ENCODE data around the gene SND1. TPM values are rescaled to one million over a fixed set of nuclear protein-coding genes. Genes with fewer than 3 reads are reported as not detected.

The SND1 gene
- total RNA-seq, 5 donors from 2014 or later (not counting 1 experiment from before 2014, with no cell fraction given): 137 to 187 (median 154) TPM

DNA sequence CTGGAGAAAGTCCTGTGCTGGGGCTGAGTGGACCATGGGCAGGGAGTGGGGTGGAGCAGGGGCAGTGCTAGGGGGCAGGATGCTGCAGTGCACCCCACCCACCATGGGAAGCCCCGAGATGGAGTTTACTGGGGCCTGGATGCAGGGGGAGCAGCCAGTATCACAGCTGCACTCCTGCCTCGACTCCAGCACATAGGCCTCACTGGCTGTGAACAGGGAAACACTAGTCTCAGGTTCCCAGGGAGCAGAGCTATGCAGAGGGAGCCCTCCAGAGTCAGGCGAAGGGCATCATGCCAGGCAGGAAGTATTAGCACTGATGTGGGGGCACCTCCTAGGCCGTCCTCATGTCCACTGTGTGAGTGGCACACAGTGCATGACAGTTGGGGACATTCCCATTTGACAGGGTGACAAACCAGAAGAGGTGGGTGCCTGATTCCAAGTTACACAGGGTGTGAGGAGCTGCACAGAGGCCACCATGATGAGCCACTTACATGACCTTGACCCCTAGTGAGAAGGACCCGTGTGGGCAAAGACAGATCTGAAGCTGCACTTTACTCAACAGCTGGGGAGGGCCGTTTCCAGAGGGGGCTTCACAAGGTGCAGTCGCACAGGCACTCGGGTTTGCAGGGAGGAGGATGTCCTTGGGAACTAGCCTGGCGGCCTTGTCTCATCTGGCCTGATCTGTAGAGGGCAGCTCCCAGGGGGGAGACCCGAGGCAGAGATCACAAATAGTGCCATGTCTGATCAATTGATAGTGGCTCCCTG, 449.1 kb downstream of the SND1 start:
- H3K9me3 Mint-ChIP-seq: no peaks in the 10 kb centered on the region
- no peak overlapping the region for H3K27ac ChIP-seq (ENCODE audit: low read length)
- H3K36me3 ChIP-seq (ENCODE audit: control insufficient read depth in 2 of 2, extremely low read depth in 1 of 2, insufficient read depth in 1 of 2, low read length in 1 of 2): peaks cover 0 to 6% of the 10 kb centered on the region in 2 donors
- H3K4me3 ChIP-seq (ENCODE audit: control insufficient read depth in 1 of 2, extremely low read depth in 1 of 2, low read length in 1 of 2): no peak overlapping the region
- DNase-seq (no peak), ATAC-seq (replicated peaks in 1 of 4) (no peak)
- peak overlapping the region in 1 of 3 donors; percentile 9 for H3K4me3 Mint-ChIP-seq
- peaks cover 4 to 26% of the 10 kb centered on the region in 2 experiments for H3K4me1 ChIP-seq (ENCODE audit: control insufficient read depth in 1 of 2, extremely low read depth in 1 of 2, insufficient read depth in 2 of 2, low read length in 2 of 2)
- ChIA-PET POLR2A (no interaction called here), CTCF (no interaction called here)
- peaks cover 0 to 13% of the 10 kb centered on the region in 2 experiments for H3K27me3 ChIP-seq (replicated peaks in 1 of 2; ENCODE audit: control insufficient read depth in 2 of 2, extremely low read depth in 1 of 2, insufficient read depth in 2 of 2, low read length in 1 of 2)
- no peak overlapping the region for H3K27ac Mint-ChIP-seq
- 86% methylated on average over 10 of the region's 10 CpGs for WGBS (ENCODE audit: insufficient coverage)
- H3K4me1 Mint-ChIP-seq: peaks cover 39 to 42% (median 42%) of the 10 kb centered on the region in 3 donors
- H3K36me3 Mint-ChIP-seq: peaks cover 10% of the 10 kb centered on the region
- H3K9me3 ChIP-seq: no peaks in the 10 kb centered on the region
- H3K27me3 Mint-ChIP-seq: peaks cover 0 to 3% of the 10 kb centered on the region in 2 donors

DNA sequence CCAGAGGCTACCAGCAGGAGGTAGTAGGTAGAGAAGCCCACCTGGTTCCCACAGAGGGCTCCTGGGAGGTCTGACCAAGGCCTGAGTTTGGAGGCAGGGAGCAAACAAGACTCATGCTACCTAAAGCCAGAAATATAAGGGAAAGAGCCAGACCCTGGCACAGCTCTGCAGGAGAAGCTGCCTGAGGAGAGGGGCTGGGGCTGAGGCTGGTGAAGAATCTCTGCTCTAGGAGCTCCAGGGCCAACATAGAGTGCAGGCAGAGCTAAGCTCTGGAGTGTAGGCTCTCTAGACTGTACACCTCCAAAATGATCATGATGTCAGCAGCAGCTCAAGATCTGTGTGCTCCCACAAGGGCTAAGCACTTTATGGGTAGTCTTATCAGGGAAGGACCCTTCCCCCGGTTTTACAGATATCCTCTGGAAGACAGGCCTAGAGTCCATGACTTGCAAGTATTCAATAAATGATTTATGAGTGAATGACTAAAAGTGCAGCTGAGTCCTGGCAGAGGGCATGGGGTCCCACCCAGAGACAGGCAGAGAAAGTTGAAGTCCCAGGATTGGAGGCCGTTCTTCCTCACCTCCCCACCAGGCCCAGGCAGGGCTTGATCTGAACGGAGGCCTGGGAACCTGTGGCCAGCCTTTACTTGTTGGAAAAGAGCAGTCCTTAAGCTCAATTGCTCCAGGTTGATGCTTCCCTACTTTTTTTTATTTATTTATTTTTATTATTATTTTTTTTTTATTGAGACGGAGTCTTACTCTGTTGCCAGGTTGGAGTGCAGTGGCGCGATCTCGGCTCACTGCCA, 450.7 kb downstream of the SND1 start:
- Histone ChIP-seq H3K36me3 (ENCODE audit: control insufficient read depth in 2 of 2, extremely low read depth in 1 of 2, insufficient read depth in 1 of 2, low read length in 1 of 2) (peaks cover 0 to 3% of the 10 kb centered on the region in 2 donors), H3K27me3 (replicated peaks in 1 of 2; ENCODE audit: control insufficient read depth in 2 of 2, extremely low read depth in 1 of 2, insufficient read depth in 2 of 2, low read length in 1 of 2) (peaks cover 0 to 13% of the 10 kb centered on the region in 2 experiments), H3K9me3 (no peaks in the 10 kb centered on the region), H3K27ac (ENCODE audit: low read length) (no peak overlapping the region), H3K4me3 (ENCODE audit: control insufficient read depth in 1 of 2, extremely low read depth in 1 of 2, low read length in 1 of 2) (no peak overlapping the region), H3K4me1 (ENCODE audit: control insufficient read depth in 1 of 2, extremely low read depth in 1 of 2, insufficient read depth in 2 of 2, low read length in 2 of 2) (peaks cover 14 to 40% of the 10 kb centered on the region in 2 experiments)
- Mint-ChIP-seq H3K27me3 (peaks cover 0 to 3% of the 10 kb centered on the region in 2 donors), H3K27ac (no peak overlapping the region), H3K4me3 (peak overlapping the region; percentile 28 to 87 (median 29)), H3K36me3 (no peaks in the 10 kb centered on the region), H3K4me1 (peaks cover 49 to 56% (median 55%) of the 10 kb centered on the region in 3 donors), H3K9me3 (no peaks in the 10 kb centered on the region)
- WGBS (ENCODE audit: insufficient coverage): 97% methylated on average over 4 of the region's 7 CpGs
- DNase-seq (no peak), ATAC-seq (replicated peaks in 1 of 4) (no peak)
- ChIA-PET CTCF (no interaction called here), POLR2A (no interaction called here)

DNA sequence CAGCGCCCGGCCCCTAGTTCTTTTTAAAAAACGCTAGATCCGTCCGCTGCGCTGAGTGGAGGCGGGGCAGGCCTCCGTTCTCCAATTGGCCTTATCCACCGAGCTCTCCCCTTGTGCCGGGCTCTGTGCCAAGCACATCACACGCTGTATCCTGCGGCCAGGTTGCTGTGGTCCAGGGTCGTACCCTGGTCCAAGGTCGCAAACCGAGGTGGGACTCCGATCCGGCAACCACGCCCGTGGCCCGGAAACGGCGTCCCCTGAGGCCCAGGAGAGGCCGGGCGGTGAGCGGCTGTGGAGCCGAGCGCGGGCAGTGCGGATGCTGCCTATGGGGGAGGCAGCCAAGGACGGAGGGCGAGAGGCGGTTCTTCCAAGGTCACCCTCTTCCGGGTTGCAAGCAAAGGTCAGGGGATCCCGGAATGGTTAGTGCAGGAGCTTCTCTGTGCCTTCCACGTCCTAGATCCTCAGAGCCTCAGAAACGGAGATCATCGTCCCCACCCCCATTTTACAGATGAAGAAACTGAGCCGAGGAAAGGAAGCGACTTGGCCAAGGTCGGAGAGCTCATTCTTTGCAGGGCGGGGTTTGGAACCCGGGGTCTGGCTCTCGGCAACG, 451.6 kb downstream of the SND1 start:
- CTCF ChIA-PET: interaction anchor here in 1 of 2 donors (0.9 kb wide), 1 partner anchor 74 kb away, joined by 4 read pairs; no protein-coding TSS in a partner anchor
- WGBS (ENCODE audit: insufficient coverage): 29% methylated on average over 43 of the region's 44 CpGs
- POLR2A ChIA-PET: interaction anchor here in 1 of 2 donors (0.5 kb wide), 1 partner anchor 16 kb away, joined by 8 read pairs; no protein-coding TSS in a partner anchor
- Mint-ChIP-seq H3K27ac (peak overlapping the region in 1 of 2 donors; percentile 21), H3K4me1 (peaks cover 55 to 64% (median 63%) of the 10 kb centered on the region in 3 donors), H3K27me3 (peaks cover 0 to 3% of the 10 kb centered on the region in 2 donors), H3K9me3 (no peaks in the 10 kb centered on the region), H3K36me3 (no peaks in the 10 kb centered on the region), H3K4me3 (peak overlapping the region; percentile 74 to 87 (median 83))
- Histone ChIP-seq H3K27ac (ENCODE audit: low read length) (no peak overlapping the region), H3K27me3 (replicated peaks in 1 of 2; ENCODE audit: control insufficient read depth in 2 of 2, extremely low read depth in 1 of 2, insufficient read depth in 2 of 2, low read length in 1 of 2) (peaks cover 0 to 13% of the 10 kb centered on the region in 2 experiments), H3K4me1 (ENCODE audit: control insufficient read depth in 1 of 2, extremely low read depth in 1 of 2, insufficient read depth in 2 of 2, low read length in 2 of 2) (peaks cover 19 to 48% of the 10 kb centered on the region in 2 experiments), H3K4me3 (ENCODE audit: control insufficient read depth in 1 of 2, extremely low read depth in 1 of 2, low read length in 1 of 2) (peak overlapping the region; percentile 52 to 81), H3K9me3 (no peaks in the 10 kb centered on the region), H3K36me3 (ENCODE audit: control insufficient read depth in 2 of 2, extremely low read depth in 1 of 2, insufficient read depth in 1 of 2, low read length in 1 of 2) (peaks cover 0 to 3% of the 10 kb centered on the region in 2 donors)
- peak in 3 of 4 experiments; percentile 11 to 39 (median 28) for ATAC-seq (replicated peaks in 1 of 4)
- DNase-seq: peak in 2 of 35 experiments; percentile 8 to 31

DNA sequence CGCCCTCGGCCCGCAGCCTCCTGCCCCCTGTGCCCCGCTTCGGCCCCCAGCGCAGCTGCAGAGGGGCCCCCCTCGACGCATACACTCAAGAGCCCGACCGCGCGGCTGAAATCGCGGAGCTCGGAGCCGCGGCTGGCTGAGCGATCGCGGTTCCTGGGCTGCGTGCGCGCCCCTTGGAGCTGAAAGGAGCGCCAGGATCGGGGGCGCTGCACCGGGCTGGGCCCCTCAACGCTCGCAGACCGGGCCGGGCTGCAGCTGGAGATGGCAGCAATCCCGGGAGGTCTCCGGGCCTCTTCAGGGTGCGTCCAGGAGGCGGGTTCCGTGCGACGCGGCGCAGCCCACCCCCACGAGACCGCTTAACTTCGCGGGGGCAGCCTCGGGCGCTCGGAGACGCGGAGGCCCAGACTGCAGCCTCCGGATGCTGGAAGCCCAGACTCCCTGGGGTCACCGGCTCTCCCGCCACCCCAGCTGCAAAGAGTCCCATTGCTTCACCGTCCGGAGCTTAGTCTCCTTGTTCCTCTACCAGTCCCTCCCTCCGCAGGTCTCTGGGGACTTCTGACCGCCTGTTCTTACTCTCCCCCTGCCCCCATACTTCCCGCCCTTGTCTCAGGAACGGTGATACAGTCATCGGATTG, 452.2 kb downstream of the SND1 start:
- Mint-ChIP-seq H3K27me3 (peaks cover 0 to 3% of the 10 kb centered on the region in 2 donors), H3K4me3 (peak overlapping the region; percentile 74 to 87 (median 83)), H3K9me3 (no peaks in the 10 kb centered on the region), H3K4me1 (peaks cover 60 to 70% (median 69%) of the 10 kb centered on the region in 3 donors), H3K36me3 (no peaks in the 10 kb centered on the region), H3K27ac (no peak overlapping the region)
- Histone ChIP-seq H3K4me1 (ENCODE audit: control insufficient read depth in 1 of 2, extremely low read depth in 1 of 2, insufficient read depth in 2 of 2, low read length in 2 of 2) (peaks cover 26 to 54% of the 10 kb centered on the region in 2 experiments), H3K27me3 (replicated peaks in 1 of 2; ENCODE audit: control insufficient read depth in 2 of 2, extremely low read depth in 1 of 2, insufficient read depth in 2 of 2, low read length in 1 of 2) (peaks cover 0 to 13% of the 10 kb centered on the region in 2 experiments), H3K4me3 (ENCODE audit: control insufficient read depth in 1 of 2, extremely low read depth in 1 of 2, low read length in 1 of 2) (peak overlapping the region; percentile 52 to 81), H3K9me3 (no peaks in the 10 kb centered on the region), H3K27ac (ENCODE audit: low read length) (no peak overlapping the region), H3K36me3 (ENCODE audit: control insufficient read depth in 2 of 2, extremely low read depth in 1 of 2, insufficient read depth in 1 of 2, low read length in 1 of 2) (peaks cover 0 to 3% of the 10 kb centered on the region in 2 donors)
- WGBS (ENCODE audit: insufficient coverage): 3% methylated on average over 45 of the region's 59 CpGs
- ChIA-PET CTCF (interaction anchor here in 1 of 2 donors (0.9 kb wide), 1 partner anchor 75 kb away, joined by 4 read pairs; no protein-coding TSS in a partner anchor), POLR2A (interaction anchor here in 1 of 2 donors (0.6 kb wide), 1 partner anchor 784 kb away, joined by 7 read pairs; no protein-coding TSS in a partner anchor)
- peak in 6 of 35 experiments; percentile 2 to 39 (median 14) for DNase-seq
- ATAC-seq (replicated peaks in 1 of 4): no peak

GRCh38 chr7:128105228-128106022, 453.4 kb downstream of the SND1 start:
- H3K4me3 Mint-ChIP-seq: peak overlapping the region in 2 of 3 donors; percentile 46 to 87
- Histone ChIP-seq H3K27me3 (replicated peaks in 1 of 2; ENCODE audit: control insufficient read depth in 2 of 2, extremely low read depth in 1 of 2, insufficient read depth in 2 of 2, low read length in 1 of 2) (peaks cover 0 to 13% of the 10 kb centered on the region in 2 experiments), H3K4me3 (ENCODE audit: control insufficient read depth in 1 of 2, extremely low read depth in 1 of 2, low read length in 1 of 2) (no peak overlapping the region), H3K36me3 (ENCODE audit: control insufficient read depth in 2 of 2, extremely low read depth in 1 of 2, insufficient read depth in 1 of 2, low read length in 1 of 2) (peaks cover 0 to 3% of the 10 kb centered on the region in 2 donors), H3K4me1 (ENCODE audit: control insufficient read depth in 1 of 2, extremely low read depth in 1 of 2, insufficient read depth in 2 of 2, low read length in 2 of 2) (peaks cover 38 to 66% of the 10 kb centered on the region in 2 experiments), H3K27ac (ENCODE audit: low read length) (no peak overlapping the region), H3K9me3 (no peaks in the 10 kb centered on the region)
- DNase-seq: no peak
- no peaks in the 10 kb centered on the region for H3K9me3 Mint-ChIP-seq
- 95% methylated on average over 9 of the region's 11 CpGs for WGBS (ENCODE audit: insufficient coverage)
- H3K36me3 Mint-ChIP-seq: no peaks in the 10 kb centered on the region
- no peak overlapping the region for H3K27ac Mint-ChIP-seq
- ChIA-PET CTCF (no interaction called here), POLR2A (interaction anchor here in 1 of 2 donors (0.5 kb wide), 1 partner anchor 79 kb away, joined by 4 read pairs; no protein-coding TSS in a partner anchor)
- no peak for ATAC-seq (replicated peaks in 1 of 4)
- peaks cover 62 to 74% (median 74%) of the 10 kb centered on the region in 3 donors for H3K4me1 Mint-ChIP-seq
- H3K27me3 Mint-ChIP-seq: peaks cover 0 to 3% of the 10 kb centered on the region in 2 donors

Measured in T-cell (primary cell).